ENCODE results near the gene BASP1. TPM values are rescaled to one million over a fixed set of nuclear protein-coding genes. Genes with fewer than 3 reads are reported as not detected.
"Not testable (repeated sequence)": the region's sequence is repeated elsewhere in the genome, so short reads cannot be mapped to it uniquely, and the experiment has no call there.

BASP1 gene
- total RNA-seq, 2 donors from 2014 or later = 3.9 to 8.1 TPM

- DNase-seq (ENCODE audit: low spot score) = no peak
- Mint-ChIP-seq H3K27me3 (no peaks in the 10 kb centered on the region), H3K36me3 (no peaks in the 10 kb centered on the region), H3K27ac (no peak overlapping the region), H3K9me3 (peaks cover 14% of the 10 kb centered on the region), H3K4me3 (no peak overlapping the region), H3K4me1 (ENCODE audit: low read depth in 2 of 2) (no peaks in the 10 kb centered on the region)
- no peak for ATAC-seq
These were observed 88.7 kb downstream of the BASP1 start for GRCh38 chr5:17305964-17306725.

GRCh38 chr5:17306726-17307091 lies 89.3 kb downstream of the BASP1 start:
- H3K36me3 Mint-ChIP-seq = no peaks in the 10 kb centered on the region
- H3K4me3 Mint-ChIP-seq = no peak overlapping the region
- ATAC-seq (no peak), DNase-seq (ENCODE audit: low spot score) (no peak)
- H3K27me3 Mint-ChIP-seq = no peaks in the 10 kb centered on the region
- peaks cover 10% of the 10 kb centered on the region for H3K9me3 Mint-ChIP-seq
- H3K4me1 Mint-ChIP-seq (ENCODE audit: low read depth in 2 of 2) = no peaks in the 10 kb centered on the region
- no peak overlapping the region for H3K27ac Mint-ChIP-seq

- H3K4me3 Mint-ChIP-seq = not testable (repeated sequence)
These were observed 90.0 kb downstream of the BASP1 start for GRCh38 chr5:17307440-17307839.

GRCh38 chr5:17308326-17309065 lies 91.1 kb downstream of the BASP1 start:
- DNase-seq (ENCODE audit: low spot score) = no peak
- H3K27ac Mint-ChIP-seq = no peak overlapping the region
- no peak overlapping the region for H3K4me3 Mint-ChIP-seq
- H3K9me3 Mint-ChIP-seq = peaks cover 7% of the 10 kb centered on the region
- no peaks in the 10 kb centered on the region for H3K36me3 Mint-ChIP-seq
- H3K4me1 Mint-ChIP-seq (ENCODE audit: low read depth in 2 of 2) = no peaks in the 10 kb centered on the region
- H3K27me3 Mint-ChIP-seq = no peaks in the 10 kb centered on the region
- no peak for ATAC-seq

More at GRCh38 chr5:17307440-17307839, 90.0 kb downstream of the BASP1 start:
- peaks cover 10% of the 10 kb centered on the region for H3K9me3 Mint-ChIP-seq
- H3K4me1 Mint-ChIP-seq (ENCODE audit: low read depth in 2 of 2); H3K27me3 Mint-ChIP-seq; H3K36me3 Mint-ChIP-seq; H3K27ac Mint-ChIP-seq; DNase-seq (ENCODE audit: low spot score); ATAC-seq: not testable (repeated sequence)

- Mint-ChIP-seq H3K4me3 (no peak overlapping the region), H3K9me3 (peaks cover 7% of the 10 kb centered on the region), H3K27ac (no peak overlapping the region), H3K36me3 (no peaks in the 10 kb centered on the region), H3K4me1 (ENCODE audit: low read depth in 2 of 2) (no peaks in the 10 kb centered on the region), H3K27me3 (no peaks in the 10 kb centered on the region)
- ATAC-seq = no peak
- DNase-seq (ENCODE audit: low spot score) = no peak
These were observed 92.0 kb downstream of the BASP1 start for GRCh38 chr5:17309462-17309861.

- H3K9me3 Mint-ChIP-seq; H3K36me3 Mint-ChIP-seq; DNase-seq (ENCODE audit: low spot score); H3K4me3 Mint-ChIP-seq; ATAC-seq; H3K27ac Mint-ChIP-seq; H3K4me1 Mint-ChIP-seq (ENCODE audit: low read depth in 2 of 2); H3K27me3 Mint-ChIP-seq: not testable (repeated sequence)
These were observed 93.1 kb downstream of the BASP1 start for GRCh38 chr5:17310502-17310901.

GRCh38 chr5:17311811-17312210 lies 94.4 kb downstream of the BASP1 start:
- not testable (repeated sequence) for H3K36me3 Mint-ChIP-seq; H3K27me3 Mint-ChIP-seq; DNase-seq (ENCODE audit: low spot score); ATAC-seq; H3K9me3 Mint-ChIP-seq; H3K4me1 Mint-ChIP-seq (ENCODE audit: low read depth in 2 of 2); H3K27ac Mint-ChIP-seq; H3K4me3 Mint-ChIP-seq

- peaks cover 2% of the 10 kb centered on the region for H3K36me3 Mint-ChIP-seq
- H3K9me3 Mint-ChIP-seq = peaks cover 9% of the 10 kb centered on the region
- H3K27me3 Mint-ChIP-seq = no peaks in the 10 kb centered on the region
- DNase-seq (ENCODE audit: low spot score) = no peak
- ATAC-seq = no peak
- no peak overlapping the region for H3K4me3 Mint-ChIP-seq
- no peak overlapping the region for H3K27ac Mint-ChIP-seq
- H3K4me1 Mint-ChIP-seq (ENCODE audit: low read depth in 2 of 2) = no peaks in the 10 kb centered on the region
These were observed 94.9 kb downstream of the BASP1 start for GRCh38 chr5:17312358-17312757.

GRCh38 chr5:17314907-17315471 lies 97.6 kb downstream of the BASP1 start:
- no peaks in the 10 kb centered on the region for H3K4me1 Mint-ChIP-seq (ENCODE audit: low read depth in 2 of 2)
- peaks cover 2% of the 10 kb centered on the region for H3K9me3 Mint-ChIP-seq
- no peak overlapping the region for H3K27ac Mint-ChIP-seq
- H3K36me3 Mint-ChIP-seq = peaks cover 8% of the 10 kb centered on the region
- ATAC-seq = no peak
- H3K27me3 Mint-ChIP-seq = no peaks in the 10 kb centered on the region
- no peak for DNase-seq (ENCODE audit: low spot score)
- no peak overlapping the region for H3K4me3 Mint-ChIP-seq

- Mint-ChIP-seq H3K27ac (no peak overlapping the region), H3K36me3 (peaks cover 8% of the 10 kb centered on the region), H3K27me3 (no peaks in the 10 kb centered on the region), H3K4me3 (no peak overlapping the region), H3K9me3 (peaks cover 7% of the 10 kb centered on the region), H3K4me1 (ENCODE audit: low read depth in 2 of 2) (no peaks in the 10 kb centered on the region)
- DNase-seq (ENCODE audit: low spot score) (no peak), ATAC-seq (no peak)
These were observed 98.3 kb downstream of the BASP1 start for GRCh38 chr5:17315710-17316221.

GRCh38 chr5:17316970-17317459 lies 99.6 kb downstream of the BASP1 start:
- DNase-seq (ENCODE audit: low spot score) (no peak), ATAC-seq (no peak)
- Mint-ChIP-seq H3K36me3 (peaks cover 8% of the 10 kb centered on the region), H3K27ac (no peak overlapping the region), H3K27me3 (no peaks in the 10 kb centered on the region), H3K9me3 (peaks cover 7% of the 10 kb centered on the region), H3K4me1 (ENCODE audit: low read depth in 2 of 2) (no peaks in the 10 kb centered on the region), H3K4me3 (no peak overlapping the region)

- H3K9me3 Mint-ChIP-seq = peaks cover 7% of the 10 kb centered on the region
- DNase-seq (ENCODE audit: low spot score) (no peak), ATAC-seq (no peak)
- H3K4me3 Mint-ChIP-seq = no peak overlapping the region
- H3K27me3 Mint-ChIP-seq = no peaks in the 10 kb centered on the region
- H3K36me3 Mint-ChIP-seq = peaks cover 8% of the 10 kb centered on the region
- H3K4me1 Mint-ChIP-seq (ENCODE audit: low read depth in 2 of 2) = no peaks in the 10 kb centered on the region
- H3K27ac Mint-ChIP-seq = no peak overlapping the region
These were observed 100.0 kb downstream of the BASP1 start for GRCh38 chr5:17317473-17317872.

- peaks cover 11% of the 10 kb centered on the region for H3K9me3 Mint-ChIP-seq
- H3K27ac Mint-ChIP-seq; ATAC-seq; H3K27me3 Mint-ChIP-seq; H3K4me1 Mint-ChIP-seq (ENCODE audit: low read depth in 2 of 2); DNase-seq (ENCODE audit: low spot score); H3K36me3 Mint-ChIP-seq; H3K4me3 Mint-ChIP-seq: not testable (repeated sequence)
These were observed 101.7 kb downstream of the BASP1 start for GRCh38 chr5:17319095-17319494.
